HG03439 (cell line): ENCODE results near the gene RBBP8NL.

Experiments
- ATAC-seq: cut with Tn5 transposase; IDR thresholded peaks from one replicate; pipeline ENCODE4 v1.9.1; 2021; ENCODE audit warnings: mild to moderate bottlenecking, moderate library complexity; ENCODE audit not compliant: unreplicated experiment

The RBBP8NL gene

GRCh38 chr20:62461834-62462233 is 34.5 kb upstream of the RBBP8NL start:
- no peak for ATAC-seq

- no peak for ATAC-seq
Observed at GRCh38 chr20:62461157-62461556, 33.8 kb upstream of the RBBP8NL start.

- no peak for ATAC-seq
Observed at GRCh38 chr20:62460678-62461077, 33.3 kb upstream of the RBBP8NL start.

- ATAC-seq = no peak
Observed at GRCh38 chr20:62459488-62459887, 32.1 kb upstream of the RBBP8NL start.

- no peak for ATAC-seq
Observed at GRCh38 chr20:62458275-62459251, 31.2 kb upstream of the RBBP8NL start.

GRCh38 chr20:62457831-62458230 is 30.5 kb upstream of the RBBP8NL start:
- ATAC-seq = no peak

GRCh38 chr20:62457098-62457497 is 29.8 kb upstream of the RBBP8NL start:
- no peak for ATAC-seq

- no peak for ATAC-seq
Observed at GRCh38 chr20:62455929-62456328, 28.6 kb upstream of the RBBP8NL start.

- no peak for ATAC-seq
Observed at GRCh38 chr20:62454904-62455636, 27.7 kb upstream of the RBBP8NL start.

- ATAC-seq = no peak
Observed at GRCh38 chr20:62453186-62453808, 26.0 kb upstream of the RBBP8NL start.

GRCh38 chr20:62452475-62453095 is 25.2 kb upstream of the RBBP8NL start:
- no peak for ATAC-seq

- ATAC-seq = no peak
Observed at GRCh38 chr20:62451970-62452369, 24.6 kb upstream of the RBBP8NL start.

GRCh38 chr20:62451156-62451767 is 23.9 kb upstream of the RBBP8NL start:
- no peak for ATAC-seq

- no peak for ATAC-seq
Observed at GRCh38 chr20:62449951-62450691, 22.8 kb upstream of the RBBP8NL start.

- no peak for ATAC-seq
Observed at GRCh38 chr20:62448788-62449187, 21.4 kb upstream of the RBBP8NL start.

GRCh38 chr20:62448038-62448437 is 20.7 kb upstream of the RBBP8NL start:
- no peak for ATAC-seq

- ATAC-seq = no peak
Observed at GRCh38 chr20:62446888-62447869, 19.8 kb upstream of the RBBP8NL start.

GRCh38 chr20:62446481-62446880 is 19.1 kb upstream of the RBBP8NL start:
- ATAC-seq = no peak
